Gastrocnemius medialis (tissue), 4 donors: Measurements from ENCODE around the gene SCG2. TPM values are rescaled to one million over a fixed set of nuclear protein-coding genes. Genes with fewer than 3 reads are reported as not detected.
"Not testable (repeated sequence)": the region's sequence is repeated elsewhere in the genome, so short reads cannot be mapped to it uniquely, and the experiment has no call there.

ENCODE experiments used
- ATAC-seq, 2 donors: fragments of 150-250 bp; one replicate each; pipeline ENCODE4 v1.9.1; 2016
- DNase-seq, 2 donors: peaks; one replicate each; pipeline ENCODE4 v3.0.0-alpha.2; 2019
- H3K27ac ChIP-seq, 4 donors: fragments of 200-600 bp; sonication (generic); 1 replicate in 1 of 4; 2 replicates in 3 of 4; pipeline ENCODE4 v1.5.1; 2016 to 2018; ENCODE audit warnings: mild to moderate bottlenecking in 2 of 4, moderate library complexity in 1 of 4
- H3K27me3 ChIP-seq, 3 donors: fragments of 200-600 bp; sonication (generic) in 2 of 3; 1 replicate in 1 of 3; 2 replicates in 2 of 3; pipeline versions ENCODE4 v1.5.1 to v1.6.0; 2016 to 2019; ENCODE audit warnings: mild to moderate bottlenecking in 1 of 3, moderate library complexity in 1 of 3
- H3K36me3 ChIP-seq, 2 donors: fragments of 200-600 bp; sonication (generic) in 1 of 2; one replicate each; pipeline ENCODE4 v1.5.1; 2017 to 2018
- H3K4me1 ChIP-seq, 2 donors: fragments of 200-600 bp; sonication (generic) in 1 of 2; one replicate each; pipeline ENCODE4 v1.5.1; 2016 to 2017; ENCODE audit warnings: mild to moderate bottlenecking in 2 of 2
- H3K4me3 ChIP-seq, 4 donors: fragments of 200-600 bp; sonication (generic) in 3 of 4; 1 replicate in 1 of 4; 2 replicates in 3 of 4; pipeline ENCODE4 v1.5.1; 2016 to 2019; ENCODE audit warnings: mild to moderate bottlenecking in 2 of 4
- H3K9me3 ChIP-seq, 3 donors: fragments of 200-600 bp; sonication (generic) in 2 of 3; 1 replicate in 1 of 3; 2 replicates in 2 of 3; pipeline ENCODE4 v1.5.1; 2016 to 2019
- CTCF ChIP-seq, 5 experiments: fragments of 450-650 bp in 3 of 5; fragments of 200-600 bp in 2 of 5; sonication (generic) in 2 of 5; IDR thresholded peaks in 4 of 5; conservative IDR thresholded peaks in 1 of 5; 1 replicate in 4 of 5; 2 replicates in 1 of 5; pipeline ENCODE4 v1.5.1; 2016 to 2019; ENCODE audit warnings: antibody characterized with exemption in 5 of 5, mild to moderate bottlenecking in 3 of 5, moderate library complexity in 3 of 5
- POLR2A ChIP-seq, 2 donors: fragments of 450-650 bp; IDR thresholded peaks; one replicate each; pipeline ENCODE4 v1.6.1; 2017; ENCODE audit warnings: antibody characterized with exemption in 2 of 2, mild to moderate bottlenecking in 2 of 2, moderate library complexity in 2 of 2
- in situ Hi-C, 4 donors: fragments of 200-750 bp; cut with MboI; loops; one replicate each; pipeline versions ENCODE4 v1.15.0 to v1.8.0; 2017; ENCODE audit warnings: low sequenced_read_pairs in 4 of 4
- intact Hi-C: fragments of 100-400 bp; cut with DNase I; formaldehyde crosslinking; loops from one replicate; pipeline ENCODE4 v1.15.1; 2023; ENCODE audit warnings: low total_unique reads
- total RNA-seq, 4 donors: library from RNA; depleted of rRNA; stranded (reverse); fragments of >200 nt; gene quantifications; one replicate each; pipeline versions ENCODE4 v1.1.0 to v1.2.3, GENCODE V29; 2016

The SCG2 gene
- total RNA-seq, 4 donors from 2014 or later = not detected

- ATAC-seq (no peak), DNase-seq (no peak)
- H3K36me3 ChIP-seq = no peaks in the 10 kb centered on the region
- intact Hi-C loops (no loop called here), in situ Hi-C loops (no loop called here)
- TF ChIP-seq CTCF (IDR thresholded peaks at IDR 0.05 in 4 of 5, conservative IDR thresholded peaks at IDR 0.05 in 1 of 5) (no peak), POLR2A (IDR thresholded peaks at IDR 0.05) (no peak)
- H3K4me1 ChIP-seq = no peaks in the 10 kb centered on the region
- H3K9me3 ChIP-seq = no peaks in the 10 kb centered on the region
- no peak overlapping the region for H3K4me3 ChIP-seq
- no peak overlapping the region for H3K27ac ChIP-seq
- H3K27me3 ChIP-seq = no peaks in the 10 kb centered on the region
Measured at GRCh38 chr2:223594831-223595230, 7.3 kb downstream of the SCG2 start.

GRCh38 chr2:223594259-223594658, 7.9 kb downstream of the SCG2 start:
- H3K9me3 ChIP-seq = no peaks in the 10 kb centered on the region
- no peaks in the 10 kb centered on the region for H3K36me3 ChIP-seq
- in situ Hi-C loops = no loop called here
- ATAC-seq (no peak), DNase-seq (no peak)
- intact Hi-C loops = no loop called here
- H3K27ac ChIP-seq = no peak overlapping the region
- TF ChIP-seq POLR2A (IDR thresholded peaks at IDR 0.05) (no peak), CTCF (IDR thresholded peaks at IDR 0.05 in 4 of 5, conservative IDR thresholded peaks at IDR 0.05 in 1 of 5) (no peak)
- H3K4me3 ChIP-seq = no peak overlapping the region
- H3K4me1 ChIP-seq = no peaks in the 10 kb centered on the region
- no peaks in the 10 kb centered on the region for H3K27me3 ChIP-seq

- H3K27ac ChIP-seq, in situ Hi-C loops, DNase-seq, H3K4me3 ChIP-seq, ATAC-seq, H3K36me3 ChIP-seq, H3K9me3 ChIP-seq, intact Hi-C loops, H3K27me3 ChIP-seq, H3K4me1 ChIP-seq: not testable (repeated sequence)
Measured at GRCh38 chr2:223592689-223593088, 9.5 kb downstream of the SCG2 start.

- Histone ChIP-seq H3K27me3 (no peaks in the 10 kb centered on the region), H3K9me3 (no peaks in the 10 kb centered on the region), H3K4me1 (peaks cover 0 to 6% of the 10 kb centered on the region in 2 donors), H3K36me3 (no peaks in the 10 kb centered on the region), H3K4me3 (no peak overlapping the region), H3K27ac (no peak overlapping the region)
- TF ChIP-seq CTCF (IDR thresholded peaks at IDR 0.05 in 4 of 5, conservative IDR thresholded peaks at IDR 0.05 in 1 of 5) = no peak
- intact Hi-C loops = no loop called here
- DNase-seq = no peak
- ATAC-seq = no peak
- in situ Hi-C loops = no loop called here
Measured at GRCh38 chr2:223591596-223591995, 10.6 kb downstream of the SCG2 start.

GRCh38 chr2:223590964-223591363, 11.2 kb downstream of the SCG2 start:
- in situ Hi-C loops = no loop called here
- DNase-seq (no peak), ATAC-seq (no peak)
- Histone ChIP-seq H3K9me3 (no peaks in the 10 kb centered on the region), H3K36me3 (no peaks in the 10 kb centered on the region), H3K27ac (no peak overlapping the region), H3K4me1 (peaks cover 3 to 12% of the 10 kb centered on the region in 2 donors), H3K27me3 (no peaks in the 10 kb centered on the region), H3K4me3 (no peak overlapping the region)
- intact Hi-C loops = no loop called here
- TF ChIP-seq CTCF (IDR thresholded peaks at IDR 0.05 in 4 of 5, conservative IDR thresholded peaks at IDR 0.05 in 1 of 5) (no peak), POLR2A (IDR thresholded peaks at IDR 0.05) (no peak)
